DND-41 (cell line): ENCODE measurements around the gene FLRT2.

Source experiments
- CTCF ChIP-seq: IDR thresholded peaks from 2 replicates; pipeline ENCODE4 v1.5.1; 2012; ENCODE audit warnings: borderline replicate concordance, low read length, moderate library complexity, mild to moderate bottlenecking; ENCODE audit not compliant: poor library complexity, severe bottlenecking; ENCODE audit errors: extremely low read depth
- EZH2 ChIP-seq: IDR thresholded peaks from 3 replicates; pipeline ENCODE4 v1.6.1; 2012; ENCODE audit warnings: borderline replicate concordance, low read depth, mild to moderate bottlenecking, moderate library complexity, low read length, inconsistent platforms; ENCODE audit not compliant: severe bottlenecking

- TF ChIP-seq CTCF (no peak), EZH2 (no peak)
Measured at GRCh38 chr14:85602345-85602744, 72.4 kb downstream of the FLRT2 start.
